DND-41 (cell line): ENCODE measurements around the gene ZFP57.

ENCODE experiments used
- CTCF ChIP-seq: IDR thresholded peaks from 2 replicates; pipeline ENCODE4 v1.5.1; 2012; ENCODE audit warnings: borderline replicate concordance, low read length, moderate library complexity, mild to moderate bottlenecking; ENCODE audit not compliant: poor library complexity, severe bottlenecking; ENCODE audit errors: extremely low read depth
- EZH2 ChIP-seq: IDR thresholded peaks from 3 replicates; pipeline ENCODE4 v1.6.1; 2012; ENCODE audit warnings: borderline replicate concordance, low read depth, mild to moderate bottlenecking, moderate library complexity, low read length, inconsistent platforms; ENCODE audit not compliant: severe bottlenecking

- TF ChIP-seq CTCF (no peak), EZH2 (no peak)
These were observed 39.4 kb downstream of the ZFP57 start for GRCh38 chr6:29641430-29642148.
